Breast epithelium (tissue), 3 donors: Measurements from ENCODE around the gene ZMAT2.

Source experiments
- CTCF ChIP-seq, 3 donors: fragments of 450-650 bp; IDR thresholded peaks; one replicate each; pipeline ENCODE4 v1.5.1; 2016 to 2017; ENCODE audit warnings: antibody characterized with exemption in 3 of 3, mild to moderate bottlenecking in 3 of 3, moderate library complexity in 3 of 3
- POLR2A ChIP-seq: fragments of 450-650 bp; IDR thresholded peaks from one replicate; pipeline ENCODE4 v1.6.1; 2016; ENCODE audit warnings: antibody characterized with exemption, mild to moderate bottlenecking, moderate library complexity

GRCh38 chr5:140672455-140673186, 27.6 kb upstream of the ZMAT2 start:
- no peak for TF ChIP-seq CTCF (IDR thresholded peaks at IDR 0.05)
- TF ChIP-seq POLR2A, result no peak
